CD4-positive, alpha-beta T cell treated with Interleukin-4 for 4 hours (primary cell): ENCODE results near the gene RALGAPA2.
A peak's percentile ranks its signal among the peaks of the same experiment; 100 is the strongest.

ENCODE experiments used
- DNase-seq: peaks from one replicate; pipeline ENCODE4 v3.0.0-alpha.2; 2020

Gene RALGAPA2

GRCh38 chr20:20712474-20713243 is at the start of gene RALGAPA2:
Gene RALGAPA2, minus strand, starts transcription at chr20:20712644. Its CDS starts 164 bp downstream, at chr20:20712480.
- DNase-seq = peak; percentile 91

- DNase-seq = no peak
These were observed 48.9 kb upstream of the RALGAPA2 start for GRCh38 chr20:20761301-20761700.

- no peak for DNase-seq
These were observed 46.7 kb upstream of the RALGAPA2 start for GRCh38 chr20:20759132-20759531.

GRCh38 chr20:20755674-20756319 is 43.4 kb upstream of the RALGAPA2 start:
- no peak for DNase-seq

GRCh38 chr20:20755231-20755630 is 42.8 kb upstream of the RALGAPA2 start:
- no peak for DNase-seq

GRCh38 chr20:20754714-20755113 is 42.3 kb upstream of the RALGAPA2 start:
- no peak for DNase-seq

- DNase-seq = no peak
These were observed 40.3 kb upstream of the RALGAPA2 start for GRCh38 chr20:20752712-20753111.

- DNase-seq = no peak
These were observed 34.9 kb upstream of the RALGAPA2 start for GRCh38 chr20:20747298-20747697.

GRCh38 chr20:20744170-20744725 is 31.8 kb upstream of the RALGAPA2 start:
- DNase-seq = no peak

- no peak for DNase-seq
These were observed 31.2 kb upstream of the RALGAPA2 start for GRCh38 chr20:20743511-20744169.

GRCh38 chr20:20741087-20742045 is 28.9 kb upstream of the RALGAPA2 start:
- no peak for DNase-seq

- DNase-seq = no peak
These were observed 28.1 kb upstream of the RALGAPA2 start for GRCh38 chr20:20740541-20740940.

- no peak for DNase-seq
These were observed 24.7 kb upstream of the RALGAPA2 start for GRCh38 chr20:20737158-20737557.

GRCh38 chr20:20736303-20736702 is 23.9 kb upstream of the RALGAPA2 start:
- DNase-seq = no peak

GRCh38 chr20:20734475-20734948 is 22.1 kb upstream of the RALGAPA2 start:
- peak; percentile 14 for DNase-seq

- DNase-seq = no peak
These were observed 21.5 kb upstream of the RALGAPA2 start for GRCh38 chr20:20733943-20734342.

GRCh38 chr20:20732641-20733040 is 20.2 kb upstream of the RALGAPA2 start:
- no peak for DNase-seq

- no peak for DNase-seq
These were observed 19.5 kb upstream of the RALGAPA2 start for GRCh38 chr20:20731945-20732296.

GRCh38 chr20:20731000-20731944 is 18.8 kb upstream of the RALGAPA2 start:
- no peak for DNase-seq

GRCh38 chr20:20729563-20729962 is 17.1 kb upstream of the RALGAPA2 start:
- no peak for DNase-seq

GRCh38 chr20:20721489-20721888 is 9.0 kb upstream of the RALGAPA2 start:
- DNase-seq = no peak
